ENCODE data around the gene REPIN1. TPM values are rescaled to one million over a fixed set of nuclear protein-coding genes. Genes with fewer than 3 reads are reported as not detected.

Gene REPIN1
- polyA plus RNA-seq, 2 of the 4 experiments (the other 2 are of a cell fraction), result 48.1 to 101 TPM

DNA sequence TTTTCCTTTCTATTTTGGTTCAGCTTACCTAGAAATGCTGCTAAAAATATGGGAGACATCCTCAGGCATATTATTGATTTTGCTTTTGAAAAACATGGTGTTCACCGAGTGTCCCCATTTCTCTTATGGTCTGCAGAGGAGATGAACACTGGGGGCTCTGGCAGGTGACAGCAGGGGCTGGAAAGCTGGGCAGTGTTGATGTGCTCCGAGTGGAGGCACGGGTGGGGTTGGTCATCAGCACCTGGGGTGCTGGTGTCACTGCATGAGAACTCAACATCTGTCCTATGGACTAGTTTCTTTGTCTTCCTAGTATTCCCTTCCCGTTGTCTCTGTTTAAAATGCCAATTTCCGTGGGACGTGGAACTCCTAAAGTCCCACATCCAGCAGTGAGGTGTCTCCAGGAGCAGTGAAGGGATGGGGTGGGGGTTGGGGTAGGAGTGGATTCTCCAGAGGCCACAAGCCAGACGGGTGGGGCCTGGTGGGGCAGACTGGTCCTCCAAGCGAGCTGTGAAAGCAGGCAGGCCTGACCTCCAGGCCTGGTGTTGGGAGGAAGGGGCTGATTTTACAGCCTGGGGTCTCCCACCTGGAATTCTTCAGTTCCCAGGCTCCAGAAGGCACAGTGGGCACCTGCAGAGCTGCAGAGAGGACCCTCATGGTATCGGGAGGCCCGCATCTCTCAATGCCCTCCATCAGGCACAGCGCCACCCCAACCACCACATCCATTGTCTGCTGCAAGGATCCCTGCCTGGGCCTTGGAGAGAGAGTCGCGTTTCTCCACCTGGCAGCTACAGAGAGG is 35.0 kb downstream of the REPIN1 start:
- WGBS (ENCODE audit: missing lambda C conversion rate), result 89% methylated on average over 11 of the region's 13 CpGs
- ChIA-PET CTCF (interaction anchor here (1.0 to 1.9 kb wide), 5 partner anchors 10 to 26 kb away, joined by 4 to 6 read pairs (median 5); no protein-coding TSS in a partner anchor), POLR2A (interaction anchor here (1.3 to 2.7 kb wide), 2 partner anchors 25 to 34 kb away, joined by 4 to 20 read pairs; partner anchors contain the start of gene REPIN1)
- Histone ChIP-seq H3K4me3 (no peak overlapping the region), H3K9me3 (no peaks in the 10 kb centered on the region), H3K27ac (peak overlapping the region in 1 of 2 experiments; percentile 97; a peak in 3 of 6 replicates), H3K4me2 (peak overlapping the region; percentile 94), H3K4me1 (peaks cover 50% of the 10 kb centered on the region)
- TF ChIP-seq FOSB (CRISPR knock-in tag; IDR thresholded peaks at IDR 0.05) (no peak), CHD4 (IDR thresholded peaks at IDR 0.05; ENCODE audit: borderline replicate concordance) (no peak), MAFK (IDR thresholded peaks at IDR 0.05; ENCODE audit: partially characterized antibody) (no peak), HOXA7 (CRISPR knock-in tag; IDR thresholded peaks at IDR 0.05) (no peak), NPAS2 (CRISPR knock-in tag; IDR thresholded peaks at IDR 0.05; ENCODE audit: borderline replicate concordance) (no peak), CHD2 (IDR thresholded peaks at IDR 0.05; ENCODE audit: low read length, partially characterized antibody) (no peak), MAZ (IDR thresholded peaks at IDR 0.05; ENCODE audit: borderline replicate concordance, low read depth, low read length) (no peak)
- TF ChIP-seq, protein P1, sequence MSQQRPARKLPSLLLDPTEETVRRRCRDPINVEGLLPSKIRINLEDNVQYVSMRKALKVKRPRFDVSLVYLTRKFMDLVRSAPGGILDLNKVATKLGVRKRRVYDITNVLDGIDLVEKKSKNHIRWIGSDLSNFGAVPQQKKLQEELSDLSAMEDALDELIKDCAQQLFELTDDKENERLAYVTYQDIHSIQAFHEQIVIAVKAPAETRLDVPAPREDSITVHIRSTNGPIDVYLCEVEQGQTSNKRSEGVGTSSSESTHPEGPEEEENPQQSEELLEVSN (IDR thresholded peaks at IDR 0.05; ENCODE audit: borderline replicate concordance, low read depth), result no peak
- TF ChIP-seq, protein P2, sequence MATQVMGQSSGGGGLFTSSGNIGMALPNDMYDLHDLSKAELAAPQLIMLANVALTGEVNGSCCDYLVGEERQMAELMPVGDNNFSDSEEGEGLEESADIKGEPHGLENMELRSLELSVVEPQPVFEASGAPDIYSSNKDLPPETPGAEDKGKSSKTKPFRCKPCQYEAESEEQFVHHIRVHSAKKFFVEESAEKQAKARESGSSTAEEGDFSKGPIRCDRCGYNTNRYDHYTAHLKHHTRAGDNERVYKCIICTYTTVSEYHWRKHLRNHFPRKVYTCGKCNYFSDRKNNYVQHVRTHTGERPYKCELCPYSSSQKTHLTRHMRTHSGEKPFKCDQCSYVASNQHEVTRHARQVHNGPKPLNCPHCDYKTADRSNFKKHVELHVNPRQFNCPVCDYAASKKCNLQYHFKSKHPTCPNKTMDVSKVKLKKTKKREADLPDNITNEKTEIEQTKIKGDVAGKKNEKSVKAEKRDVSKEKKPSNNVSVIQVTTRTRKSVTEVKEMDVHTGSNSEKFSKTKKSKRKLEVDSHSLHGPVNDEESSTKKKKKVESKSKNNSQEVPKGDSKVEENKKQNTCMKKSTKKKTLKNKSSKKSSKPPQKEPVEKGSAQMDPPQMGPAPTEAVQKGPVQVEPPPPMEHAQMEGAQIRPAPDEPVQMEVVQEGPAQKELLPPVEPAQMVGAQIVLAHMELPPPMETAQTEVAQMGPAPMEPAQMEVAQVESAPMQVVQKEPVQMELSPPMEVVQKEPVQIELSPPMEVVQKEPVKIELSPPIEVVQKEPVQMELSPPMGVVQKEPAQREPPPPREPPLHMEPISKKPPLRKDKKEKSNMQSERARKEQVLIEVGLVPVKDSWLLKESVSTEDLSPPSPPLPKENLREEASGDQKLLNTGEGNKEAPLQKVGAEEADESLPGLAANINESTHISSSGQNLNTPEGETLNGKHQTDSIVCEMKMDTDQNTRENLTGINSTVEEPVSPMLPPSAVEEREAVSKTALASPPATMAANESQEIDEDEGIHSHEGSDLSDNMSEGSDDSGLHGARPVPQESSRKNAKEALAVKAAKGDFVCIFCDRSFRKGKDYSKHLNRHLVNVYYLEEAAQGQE (IDR thresholded peaks at IDR 0.05), result no peak
- DNase-seq (ENCODE audit: low read depth in 1 of 2, low spot score in 1 of 2) (no peak), FAIRE-seq (no peak), ATAC-seq (no peak)

DNA sequence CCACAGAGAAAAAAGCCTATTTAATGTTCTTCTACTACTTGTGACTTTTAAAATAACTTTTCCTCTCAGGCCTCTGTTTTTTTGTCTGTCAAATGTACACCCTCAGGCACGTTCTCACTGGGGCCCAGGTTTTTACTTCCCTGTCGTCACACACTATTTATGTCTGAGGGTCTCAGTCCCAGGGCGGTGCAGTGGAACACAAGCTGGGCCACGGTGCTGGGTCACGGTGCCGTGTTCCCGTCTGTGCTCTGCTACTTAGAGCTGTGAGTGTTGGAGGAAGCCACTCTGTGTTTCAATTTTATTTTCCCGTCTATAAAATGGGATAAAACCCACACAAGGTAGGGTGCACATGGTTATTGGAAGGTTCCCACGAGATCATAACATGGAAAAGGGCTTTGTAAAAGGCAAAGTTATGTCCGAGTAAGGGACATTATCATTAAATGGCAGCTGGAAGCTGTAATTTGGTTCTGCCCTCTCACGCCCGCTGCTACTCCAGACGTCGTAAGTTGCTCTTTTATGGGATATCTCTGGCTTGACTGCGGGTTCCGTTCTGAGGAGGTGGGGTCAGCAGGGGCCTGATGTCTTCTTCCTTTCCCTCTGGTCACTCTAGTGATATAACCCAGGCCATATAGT is 35.7 kb downstream of the REPIN1 start:
- POLR2A ChIA-PET, result interaction anchor here (1.3 to 2.7 kb wide), 2 partner anchors 26 to 35 kb away, joined by 4 to 20 read pairs; partner anchors contain the start of gene REPIN1
- CTCF ChIA-PET, result interaction anchor here (1.0 to 1.6 kb wide), 5 partner anchors 11 to 46 kb away, joined by 3 to 6 read pairs (median 4); no protein-coding TSS in a partner anchor
- no peak for FAIRE-seq
- Histone ChIP-seq H3K4me2 (peak overlapping the region; percentile 94), H3K9me3 (no peaks in the 10 kb centered on the region), H3K4me1 (peaks cover 46% of the 10 kb centered on the region), H3K27ac (peak overlapping the region; percentile 92 to 97), H3K4me3 (peak overlapping the region; percentile 69)
- DNase-seq (ENCODE audit: low read depth in 1 of 2, low spot score in 1 of 2), result no peak
- ATAC-seq, result no peak
- 80% methylated on average over 16 of the region's 16 CpGs for WGBS (ENCODE audit: missing lambda C conversion rate)
- no peak for TF ChIP-seq SREBF2 (IDR thresholded peaks at IDR 0.05)
- TF ChIP-seq, protein P3, sequence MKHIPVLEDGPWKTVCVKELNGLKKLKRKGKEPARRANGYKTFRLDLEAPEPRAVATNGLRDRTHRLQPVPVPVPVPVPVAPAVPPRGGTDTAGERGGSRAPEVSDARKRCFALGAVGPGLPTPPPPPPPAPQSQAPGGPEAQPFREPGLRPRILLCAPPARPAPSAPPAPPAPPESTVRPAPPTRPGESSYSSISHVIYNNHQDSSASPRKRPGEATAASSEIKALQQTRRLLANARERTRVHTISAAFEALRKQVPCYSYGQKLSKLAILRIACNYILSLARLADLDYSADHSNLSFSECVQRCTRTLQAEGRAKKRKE (CRISPR knock-in tag; IDR thresholded peaks at IDR 0.05; ENCODE audit: low read depth), result no peak
- no peak for TF ChIP-seq NR3C1 (IDR thresholded peaks at IDR 0.05)
- no peak for TF ChIP-seq JUN (IDR thresholded peaks at IDR 0.05)
- TF ChIP-seq RARB (CRISPR knock-in tag; IDR thresholded peaks at IDR 0.05), result no peak
- TF ChIP-seq ZSCAN20 (CRISPR knock-in tag; IDR thresholded peaks at IDR 0.05), result no peak
- TF ChIP-seq ZFP36 (IDR thresholded peaks at IDR 0.05; ENCODE audit: borderline replicate concordance, partially characterized antibody), result no peak
- TF ChIP-seq HOXB13 (CRISPR knock-in tag; IDR thresholded peaks at IDR 0.05; ENCODE audit: low read depth), result no peak
- TF ChIP-seq, protein P1 (IDR thresholded peaks at IDR 0.05; ENCODE audit: borderline replicate concordance, low read depth), result no peak
- no peak for TF ChIP-seq CHD4 (IDR thresholded peaks at IDR 0.05; ENCODE audit: borderline replicate concordance)

Measured in A549 (cell line).